Stimulated activated CD4-positive, alpha-beta T cell treated with anti-CD3 and anti-CD28 coated beads, Interleukin-12 subunit alpha, Interleukin-12 subunit beta, amount 100 ng/mL, for 4 hours (primary cell): ENCODE data around the gene LGALS1.

ENCODE experiments used
- DNase-seq: peaks from one replicate; pipeline ENCODE4 v3.0.0-alpha.2; 2020

The LGALS1 gene

GRCh38 chr22:37728620-37729019, 53.2 kb downstream of the LGALS1 start:
- no peak for DNase-seq
